Peyer's patch (tissue), 4 donors: ENCODE results near the gene FOXD4L5. TPM values are rescaled to one million over a fixed set of nuclear protein-coding genes. Genes with fewer than 3 reads are reported as not detected.
"Not testable (repeated sequence)": the region's sequence is repeated elsewhere in the genome, so short reads cannot be mapped to it uniquely, and the experiment has no call there.

Experiments
- DNase-seq, 3 donors: peaks; one replicate each; pipeline ENCODE4 v3.0.0-alpha.2; 2017 to 2019
- H3K27ac ChIP-seq, 4 donors: fragments of 200-600 bp; sonication (generic); one replicate each; pipeline ENCODE4 v1.5.1; 2016 to 2019
- H3K27me3 ChIP-seq, 2 donors: fragments of 200-600 bp; sonication (generic); one replicate each; pipeline ENCODE4 v1.5.1; 2019
- H3K36me3 ChIP-seq, 3 donors: fragments of 200-600 bp; sonication (generic); one replicate each; pipeline ENCODE4 v1.5.1; 2016 to 2019
- H3K4me1 ChIP-seq, 4 donors: fragments of 200-600 bp; sonication (generic); one replicate each; pipeline ENCODE4 v1.5.1; 2016 to 2019
- H3K4me3 ChIP-seq, 4 donors: fragments of 200-600 bp; sonication (generic); 1 replicate in 3 of 4; 2 replicates in 1 of 4; pipeline ENCODE4 v1.5.1; 2016 to 2019; ENCODE audit warnings: mild to moderate bottlenecking in 1 of 4
- H3K9me3 ChIP-seq, 4 donors: fragments of 200-600 bp; sonication (generic); one replicate each; pipeline ENCODE4 v1.5.1; 2016 to 2019; ENCODE audit warnings: mild to moderate bottlenecking in 1 of 4
- small RNA-seq, 2 donors: library from RNA; depleted of rRNA; stranded (forward); fragments of <200 nt; gene quantifications; one replicate each; pipeline ENCODE3, GENCODE V24; 2016
- total RNA-seq, 4 donors: library from RNA; depleted of rRNA; stranded (reverse); fragments of >200 nt; gene quantifications; one replicate each; pipeline ENCODE4 v1.1.0, GENCODE V29; 2016

Gene FOXD4L5
- total RNA-seq = under 1 TPM in 2 of 4 donors, not detected in 2; 0.27 to 0.38 TPM

GRCh38 chr9:65285109-65285508 is at the start of gene FOXD4L5:
Gene FOXD4L5, minus strand, starts transcription at chr9:65285209. Its CDS starts 832 bp downstream, at chr9:65284377.
- not testable (repeated sequence) for H3K9me3 ChIP-seq, H3K27me3 ChIP-seq, H3K27ac ChIP-seq, H3K4me1 ChIP-seq, H3K4me3 ChIP-seq, H3K36me3 ChIP-seq, DNase-seq

GRCh38 chr9:65283943-65284342 is 1.1 kb downstream of the FOXD4L5 start:
- DNase-seq, H3K9me3 ChIP-seq, H3K36me3 ChIP-seq, H3K4me3 ChIP-seq, H3K27me3 ChIP-seq, H3K27ac ChIP-seq, H3K4me1 ChIP-seq: not testable (repeated sequence)

- not testable (repeated sequence) for H3K27ac ChIP-seq, H3K4me3 ChIP-seq, H3K27me3 ChIP-seq, H3K9me3 ChIP-seq, H3K36me3 ChIP-seq, DNase-seq, H3K4me1 ChIP-seq
Observed at GRCh38 chr9:65282976-65283375, 2.0 kb downstream of the FOXD4L5 start.

Small RNA genes lying within 50 kb of the gene (small RNA-seq; reads per million reads assigned to genes)
- gene IGKV1OR9-1 = 0 reads per million in 2 donors
